A673 (cell line): Measurements from ENCODE around the gene EREG.

ENCODE experiments used
- CTCF ChIP-seq: fragments of 300-800, 200-600 bp; sonication (generic); conservative IDR thresholded peaks from 2 replicates; pipeline ENCODE4 v1.5.1; 2017; ENCODE audit warnings: low read depth, mild to moderate bottlenecking, antibody characterized with exemption, low read length, moderate library complexity, mixed read lengths
- EZH2 ChIP-seq: fragments of 200-600 bp; sonication (generic); IDR thresholded peaks from 2 replicates; pipeline ENCODE4 v1.6.1; 2017; ENCODE audit warnings: borderline replicate concordance, low read depth, mild to moderate bottlenecking, mixed read lengths, antibody characterized with exemption, low read length; ENCODE audit not compliant: poor library complexity, severe bottlenecking

GRCh38 chr4:74418063-74418670 lies 53.2 kb downstream of the EREG start:
- TF ChIP-seq CTCF (no peak), EZH2 (no peak)
